ENCODE data around the gene ALOX15B. TPM values are rescaled to one million over a fixed set of nuclear protein-coding genes. Genes with fewer than 3 reads are reported as not detected.

Gene ALOX15B, protein sequence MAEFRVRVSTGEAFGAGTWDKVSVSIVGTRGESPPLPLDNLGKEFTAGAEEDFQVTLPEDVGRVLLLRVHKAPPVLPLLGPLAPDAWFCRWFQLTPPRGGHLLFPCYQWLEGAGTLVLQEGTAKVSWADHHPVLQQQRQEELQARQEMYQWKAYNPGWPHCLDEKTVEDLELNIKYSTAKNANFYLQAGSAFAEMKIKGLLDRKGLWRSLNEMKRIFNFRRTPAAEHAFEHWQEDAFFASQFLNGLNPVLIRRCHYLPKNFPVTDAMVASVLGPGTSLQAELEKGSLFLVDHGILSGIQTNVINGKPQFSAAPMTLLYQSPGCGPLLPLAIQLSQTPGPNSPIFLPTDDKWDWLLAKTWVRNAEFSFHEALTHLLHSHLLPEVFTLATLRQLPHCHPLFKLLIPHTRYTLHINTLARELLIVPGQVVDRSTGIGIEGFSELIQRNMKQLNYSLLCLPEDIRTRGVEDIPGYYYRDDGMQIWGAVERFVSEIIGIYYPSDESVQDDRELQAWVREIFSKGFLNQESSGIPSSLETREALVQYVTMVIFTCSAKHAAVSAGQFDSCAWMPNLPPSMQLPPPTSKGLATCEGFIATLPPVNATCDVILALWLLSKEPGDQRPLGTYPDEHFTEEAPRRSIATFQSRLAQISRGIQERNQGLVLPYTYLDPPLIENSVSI
- total RNA-seq (under 1 TPM in 1 of 5 experiments, not detected in 4; 0.61 TPM), polyA plus RNA-seq (not detected), total RNA-seq (not detected)

DNA sequence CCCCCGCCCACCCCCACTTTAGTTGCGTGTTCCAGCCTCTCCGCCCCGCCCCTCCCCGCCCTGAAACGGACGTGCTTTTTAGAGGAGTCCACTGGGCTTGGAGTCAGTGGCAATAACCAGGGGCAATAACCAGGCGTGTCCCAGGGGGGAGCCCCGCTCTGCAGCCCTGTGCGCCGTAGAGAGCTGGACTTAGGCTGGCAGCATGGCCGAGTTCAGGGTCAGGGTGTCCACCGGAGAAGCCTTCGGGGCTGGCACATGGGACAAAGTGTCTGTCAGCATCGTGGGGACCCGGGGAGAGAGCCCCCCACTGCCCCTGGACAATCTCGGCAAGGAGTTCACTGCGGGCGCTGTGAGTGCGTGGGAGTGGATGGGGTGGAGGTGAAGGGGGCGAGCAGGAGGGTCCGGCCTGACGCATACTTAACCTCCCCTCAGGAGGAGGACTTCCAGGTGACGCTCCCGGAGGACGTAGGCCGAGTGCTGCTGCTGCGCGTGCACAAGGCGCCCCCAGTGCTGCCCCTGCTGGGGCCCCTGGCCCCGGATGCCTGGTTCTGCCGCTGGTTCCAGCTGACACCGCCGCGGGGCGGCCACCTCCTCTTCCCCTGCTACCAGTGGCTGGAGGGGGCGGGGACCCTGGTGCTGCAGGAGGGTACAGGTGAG is at the start of gene ALOX15B:
Gene ALOX15B, plus strand, starts transcription at position 106 of the 657 bp plus-strand sequence. Its CDS starts 97 bp downstream, at position 203.
- peak in 1 of 9 donors; percentile 9 for DNase-seq
- Mint-ChIP-seq H3K36me3 (no peaks in the 10 kb centered on the region), H3K27ac (peak within 1 kb of the TSS in 1 of 9 donors; percentile 59), H3K27me3 (peaks cover 18 to 40% (median 23%) of the 10 kb centered on the region in 5 donors), H3K4me3 (peak within 1 kb of the TSS in 2 of 10 donors; percentile 38 to 64), H3K9me3 (peaks cover 0 to 4% (median 0%) of the 10 kb centered on the region in 11 donors), H3K4me1 (peaks cover 0 to 16% (median 0%) of the 10 kb centered on the region in 7 donors)
- CTCF ChIA-PET = interaction anchor here (0.5 kb wide), 1 partner anchor 63 kb away, joined by 3 read pairs; no protein-coding TSS in a partner anchor
- intact Hi-C loops (cut with micrococcal nuclease) = no loop called here
- H3K9me3 ChIP-seq (ENCODE audit: control insufficient read depth in 2 of 3, low read length in 3 of 3) = no peaks in the 10 kb centered on the region
- H3K36me3 ChIP-seq (ENCODE audit: control insufficient read depth in 2 of 3, insufficient read depth in 3 of 3, low read length in 3 of 3) = no peaks in the 10 kb centered on the region
- no peak for ATAC-seq
- H3K27ac ChIP-seq (ENCODE audit: low read depth, low read length) = no peak within 1 kb of the TSS
- H3K4me1 ChIP-seq (ENCODE audit: control insufficient read depth in 2 of 2, insufficient read depth in 2 of 2, low read length in 2 of 2) = no peaks in the 10 kb centered on the region
- POLR2A ChIA-PET = no interaction called here
- H3K4me3 ChIP-seq (ENCODE audit: low read length) = no peak within 1 kb of the TSS
- peaks cover 0 to 13% of the 10 kb centered on the region in 2 donors for H3K27me3 ChIP-seq (ENCODE audit: control insufficient read depth in 2 of 2, insufficient read depth in 2 of 2, low read length in 2 of 2)

DNA sequence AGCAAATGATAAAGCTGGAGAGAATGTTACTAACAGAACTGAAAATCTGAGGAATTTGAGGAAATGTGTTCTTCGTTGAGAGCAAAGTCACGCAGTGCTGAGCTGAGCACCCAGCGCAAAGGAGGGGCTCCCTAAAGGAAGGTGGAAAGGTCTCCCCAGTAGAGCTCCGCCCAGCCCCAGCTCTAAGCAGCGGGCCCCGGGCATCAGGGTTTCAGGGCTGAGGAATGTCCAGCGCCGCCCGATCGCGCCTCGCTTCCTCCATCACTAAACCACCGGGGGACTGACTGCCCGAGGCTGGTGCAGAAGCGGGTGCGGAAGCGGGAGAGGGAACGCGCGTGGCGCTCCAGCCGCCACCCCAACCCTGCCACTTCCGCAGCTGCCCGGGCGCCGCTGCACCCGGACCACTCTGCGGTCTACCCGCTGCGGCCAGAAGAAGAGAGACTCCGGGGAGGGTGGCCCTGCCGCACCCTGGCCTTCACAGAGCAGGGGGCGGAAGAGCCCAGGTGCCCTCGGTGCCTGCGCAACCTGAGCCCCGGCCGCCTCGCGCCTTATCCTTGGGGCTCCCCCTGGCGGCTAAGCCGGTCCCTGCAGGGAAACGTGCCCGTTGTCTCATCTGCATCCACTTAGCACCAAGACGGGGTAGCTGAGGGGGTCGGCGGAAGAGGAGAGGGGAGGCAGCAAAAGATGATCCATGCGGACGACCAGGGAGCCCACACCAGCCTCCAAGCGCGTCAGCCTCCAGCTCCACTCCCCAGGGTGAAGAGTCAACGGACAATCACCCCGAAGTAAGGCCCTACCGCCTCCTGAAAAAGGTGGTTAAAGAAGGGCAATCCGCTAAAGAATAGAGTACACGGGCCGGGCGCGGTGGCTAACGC is 48.8 kb upstream of the ALOX15B start:
- ChIA-PET CTCF (interaction anchor here (0.5 to 6.8 kb wide), 42 partner anchors 11 to 315 kb away, joined by 3 to 133 read pairs (median 4); partner anchors contain the start of genes CHD3, CNTROB, GUCY2D and NAA38), POLR2A (interaction anchor here (0.6 to 2.9 kb wide), 15 partner anchors 46 to 303 kb away, joined by 3 to 26 read pairs (median 4); partner anchors contain the start of genes KDM6B, RNF227 and TP53)
- no peaks in the 10 kb centered on the region for H3K9me3 Mint-ChIP-seq
- H3K27ac Mint-ChIP-seq = peak overlapping the region; percentile 80 to 95 (median 90)
- DNase-seq = peak; percentile 82 to 99 (median 91)
- peak overlapping the region; percentile 80 to 88 (median 84) for H3K4me3 Mint-ChIP-seq
- peaks cover 0 to 16% (median 0%) of the 10 kb centered on the region in 5 donors for H3K27me3 Mint-ChIP-seq
- ATAC-seq = peak; percentile 96
- no peaks in the 10 kb centered on the region for H3K9me3 ChIP-seq (ENCODE audit: control insufficient read depth in 2 of 3, low read length in 3 of 3)
- H3K27me3 ChIP-seq (ENCODE audit: control insufficient read depth in 2 of 2, insufficient read depth in 2 of 2, low read length in 2 of 2) = no peaks in the 10 kb centered on the region
- peaks cover 10 to 13% of the 10 kb centered on the region in 2 donors for H3K4me1 ChIP-seq (ENCODE audit: control insufficient read depth in 2 of 2, insufficient read depth in 2 of 2, low read length in 2 of 2)
- H3K27ac ChIP-seq (ENCODE audit: low read depth, low read length) = peak overlapping the region; percentile 65
- no peaks in the 10 kb centered on the region for H3K36me3 ChIP-seq (ENCODE audit: control insufficient read depth in 2 of 3, insufficient read depth in 3 of 3, low read length in 3 of 3)
- intact Hi-C loops (cut with micrococcal nuclease) = loop anchor here (1.0 to 2.0 kb wide), 9 partner anchors 51 to 247 kb away; partner anchors contain the start of genes NAA38 (in 2 of the 2) and CNTROB (in 1 of the 2)
- no peaks in the 10 kb centered on the region for H3K36me3 Mint-ChIP-seq
- H3K4me3 ChIP-seq (ENCODE audit: low read length) = peak overlapping the region; percentile 58
- peaks cover 17 to 26% (median 20%) of the 10 kb centered on the region in 7 donors for H3K4me1 Mint-ChIP-seq

DNA sequence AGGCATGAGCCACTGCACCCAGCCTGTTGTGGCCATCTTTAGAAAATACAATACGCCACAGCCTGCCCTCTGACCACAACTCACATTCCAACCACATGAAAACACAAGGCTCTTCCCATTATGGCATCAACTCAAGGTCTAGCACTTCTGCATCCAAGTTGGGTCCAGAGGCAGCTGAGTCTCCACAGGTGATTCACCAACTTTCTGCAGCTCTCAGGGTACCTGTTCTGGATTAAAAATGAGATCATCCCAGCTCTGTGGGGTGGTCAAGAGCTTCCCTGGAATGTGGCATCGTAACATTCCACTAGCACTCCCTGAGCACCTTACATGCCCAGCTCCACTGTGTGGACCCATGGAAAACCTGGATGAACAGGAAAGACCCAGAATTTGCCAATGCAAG is 46.3 kb upstream of the ALOX15B start:
- Histone ChIP-seq H3K27ac (ENCODE audit: low read depth, low read length) (no peak overlapping the region), H3K9me3 (ENCODE audit: control insufficient read depth in 2 of 3, low read length in 3 of 3) (no peaks in the 10 kb centered on the region), H3K4me3 (ENCODE audit: low read length) (no peak overlapping the region), H3K4me1 (ENCODE audit: control insufficient read depth in 2 of 2, insufficient read depth in 2 of 2, low read length in 2 of 2) (peaks cover 10 to 13% of the 10 kb centered on the region in 2 donors), H3K27me3 (ENCODE audit: control insufficient read depth in 2 of 2, insufficient read depth in 2 of 2, low read length in 2 of 2) (no peaks in the 10 kb centered on the region), H3K36me3 (ENCODE audit: control insufficient read depth in 2 of 3, insufficient read depth in 3 of 3, low read length in 3 of 3) (no peaks in the 10 kb centered on the region)
- intact Hi-C loops (cut with micrococcal nuclease) = no loop called here
- POLR2A ChIA-PET = interaction anchor here (1.3 to 1.4 kb wide), 2 partner anchors 60 to 77 kb away, joined by 3 to 5 read pairs; partner anchors contain the start of genes CNTROB, RNF227 and TRAPPC1
- Mint-ChIP-seq H3K9me3 (no peaks in the 10 kb centered on the region), H3K36me3 (no peaks in the 10 kb centered on the region), H3K27ac (no peak overlapping the region), H3K4me3 (peak overlapping the region in 1 of 10 donors; percentile 63), H3K27me3 (peaks cover 0 to 27% (median 0%) of the 10 kb centered on the region in 5 donors), H3K4me1 (peaks cover 17 to 33% (median 20%) of the 10 kb centered on the region in 7 donors)
- no peak for ATAC-seq
- DNase-seq = no peak
- CTCF ChIA-PET = interaction anchor here (0.6 to 1.4 kb wide), 6 partner anchors 10 to 248 kb away, joined by 3 to 6 read pairs (median 3); no protein-coding TSS in a partner anchor

DNA sequence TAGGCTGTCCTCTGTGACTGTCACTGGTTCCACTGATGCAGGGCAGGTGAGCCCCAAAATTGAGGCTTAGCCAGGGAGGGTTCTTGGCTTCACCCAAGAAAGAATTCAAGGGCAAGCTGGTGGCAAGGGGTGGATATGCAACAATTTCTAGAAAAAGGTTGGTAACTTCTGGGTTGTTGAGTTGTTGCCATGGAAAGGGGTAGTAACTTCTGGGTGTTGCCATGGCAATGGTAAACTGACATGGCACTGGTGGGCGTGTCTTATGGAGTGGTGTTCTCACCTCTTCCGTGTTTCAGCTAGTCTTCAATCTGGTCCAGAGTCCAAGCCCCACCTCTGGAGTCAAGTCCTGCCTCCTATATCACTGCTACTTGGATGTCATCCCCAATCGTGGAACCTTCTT is 45.9 kb upstream of the ALOX15B start:
- ATAC-seq = no peak
- peak in 1 of 9 donors; percentile 11 for DNase-seq
- Mint-ChIP-seq H3K4me3 (no peak overlapping the region), H3K27me3 (peaks cover 0 to 27% (median 0%) of the 10 kb centered on the region in 5 donors), H3K36me3 (no peaks in the 10 kb centered on the region), H3K27ac (peak overlapping the region in 5 of 9 donors; percentile 17 to 74 (median 38)), H3K9me3 (no peaks in the 10 kb centered on the region), H3K4me1 (peaks cover 17 to 33% (median 20%) of the 10 kb centered on the region in 7 donors)
- H3K4me3 ChIP-seq (ENCODE audit: low read length) = no peak overlapping the region
- peaks cover 10 to 13% of the 10 kb centered on the region in 2 donors for H3K4me1 ChIP-seq (ENCODE audit: control insufficient read depth in 2 of 2, insufficient read depth in 2 of 2, low read length in 2 of 2)
- CTCF ChIA-PET = interaction anchor here (0.6 to 1.4 kb wide), 6 partner anchors 10 to 248 kb away, joined by 3 to 6 read pairs (median 3); no protein-coding TSS in a partner anchor
- H3K27ac ChIP-seq (ENCODE audit: low read depth, low read length) = no peak overlapping the region
- intact Hi-C loops (cut with micrococcal nuclease) = no loop called here
- H3K36me3 ChIP-seq (ENCODE audit: control insufficient read depth in 2 of 3, insufficient read depth in 3 of 3, low read length in 3 of 3) = no peaks in the 10 kb centered on the region
- no peaks in the 10 kb centered on the region for H3K9me3 ChIP-seq (ENCODE audit: control insufficient read depth in 2 of 3, low read length in 3 of 3)
- POLR2A ChIA-PET = interaction anchor here (1.3 to 1.4 kb wide), 2 partner anchors 61 to 77 kb away, joined by 3 to 5 read pairs; partner anchors contain the start of genes CNTROB, RNF227 and TRAPPC1
- H3K27me3 ChIP-seq (ENCODE audit: control insufficient read depth in 2 of 2, insufficient read depth in 2 of 2, low read length in 2 of 2) = no peaks in the 10 kb centered on the region

DNA sequence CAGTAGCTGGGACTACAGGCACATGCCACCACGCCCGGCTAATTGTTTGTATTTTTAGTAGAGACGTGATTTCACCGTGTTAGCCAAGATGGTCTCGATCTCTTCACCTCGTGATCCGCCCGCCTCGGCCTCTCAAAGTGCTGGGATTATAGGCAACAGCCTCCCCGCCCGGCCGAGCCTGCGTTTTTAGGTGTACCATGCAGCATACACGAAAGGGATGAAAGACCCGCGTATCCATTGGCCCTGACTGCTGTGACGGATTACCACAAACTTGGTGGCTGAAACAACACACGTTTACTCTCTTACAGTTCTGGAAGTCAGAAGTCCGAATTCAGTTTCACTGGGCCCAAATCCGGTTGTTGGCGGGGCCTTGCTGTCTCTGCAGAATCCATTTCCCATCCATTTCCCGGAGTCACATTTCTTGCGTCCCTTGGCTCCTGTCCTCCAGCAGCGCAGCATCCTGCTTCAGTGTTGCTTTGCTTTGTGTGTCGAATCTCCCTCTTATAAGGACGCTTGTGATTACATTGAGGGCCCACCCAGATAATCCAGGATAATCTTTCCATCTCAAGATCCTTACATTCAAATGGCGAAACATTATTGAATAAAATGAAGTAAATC is 44.8 kb upstream of the ALOX15B start:
- Mint-ChIP-seq H3K9me3 (no peaks in the 10 kb centered on the region), H3K27ac (no peak overlapping the region), H3K4me3 (peak overlapping the region in 1 of 10 donors; percentile 19), H3K4me1 (peaks cover 15 to 25% (median 16%) of the 10 kb centered on the region in 7 donors), H3K27me3 (peaks cover 0 to 34% (median 7%) of the 10 kb centered on the region in 5 donors), H3K36me3 (no peaks in the 10 kb centered on the region)
- Histone ChIP-seq H3K4me1 (ENCODE audit: control insufficient read depth in 2 of 2, insufficient read depth in 2 of 2, low read length in 2 of 2) (peaks cover 10 to 13% of the 10 kb centered on the region in 2 donors), H3K9me3 (ENCODE audit: control insufficient read depth in 2 of 3, low read length in 3 of 3) (no peaks in the 10 kb centered on the region), H3K27ac (ENCODE audit: low read depth, low read length) (no peak overlapping the region), H3K36me3 (ENCODE audit: control insufficient read depth in 2 of 3, insufficient read depth in 3 of 3, low read length in 3 of 3) (no peaks in the 10 kb centered on the region), H3K27me3 (ENCODE audit: control insufficient read depth in 2 of 2, insufficient read depth in 2 of 2, low read length in 2 of 2) (no peaks in the 10 kb centered on the region), H3K4me3 (ENCODE audit: low read length) (no peak overlapping the region)
- ChIA-PET CTCF (no interaction called here), POLR2A (interaction anchor here (1.4 kb wide), 1 partner anchor 62 kb away, joined by 3 read pairs; the partner anchor contains the start of genes CNTROB and TRAPPC1)
- intact Hi-C loops (cut with micrococcal nuclease) = no loop called here
- DNase-seq (no peak), ATAC-seq (no peak)
